HCT116 (cell line): ENCODE measurements around the gene COL28A1. TPM values are rescaled to one million over a fixed set of nuclear protein-coding genes. Genes with fewer than 3 reads are reported as not detected.

Experiments used
- ATAC-seq: fragments of 200-7000 bp; cut with Tn5 transposase; 2 replicates; pipeline ENCODE4 v1.9.1; 2020; ENCODE audit warnings: mild to moderate bottlenecking, moderate library complexity
- BruUV-seq: library from RNA; stranded (reverse); fragments of 400-500 nt; replicated peaks from 2 replicates; lab custom pipeline; 2021; lab: Mats Ljungman, UMichigan
- CTCF ChIA-PET: fragments of 300-600 bp; sonication (Branson Sonifier 250); formaldehyde crosslinking; loops from one replicate; lab custom pipeline; 2021; ENCODE audit warnings: antibody characterized with exemption; lab: Charles Lee
- POLR2A ChIA-PET: fragments of 300-600, 350-600 bp; sonication (Branson Sonifier 250); formaldehyde crosslinking; loops from one replicate; lab custom pipeline; 2021; ENCODE audit warnings: antibody characterized with exemption; lab: Charles Lee
- RAD21 ChIA-PET, 2 experiments: fragments of 300-600 bp; sonication (Branson Sonifier 250); formaldehyde crosslinking; loops; one replicate each; lab custom pipeline; 2023; ENCODE audit warnings: low total read pairs in 2 of 2; ENCODE audit not compliant: uncharacterized antibody in 2 of 2, unreplicated experiment in 2 of 2, low non-redundant PET in 1 of 2; lab: Charles Lee
- DNase-seq: peaks from one replicate; pipeline ENCODE4 v3.0.0-alpha.2; 2010; ENCODE audit warnings: low read depth, low spot score
- H2AFZ ChIP-seq: fragments of 200-600 bp; shearing (Covaris generic), sonication (generic); 2 replicates; pipeline ENCODE4 v1.6.1; 2017; ENCODE audit warnings: low read depth, mixed run types, mixed read lengths, antibody characterized with exemption, low read length; ENCODE audit not compliant: poor library complexity, severe bottlenecking
- H3K27ac ChIP-seq: 2 replicates; pipeline ENCODE4 v1.5.1; 2012; ENCODE audit warnings: low read depth, low read length
- H3K27me3 ChIP-seq: fragments of 200-600 bp; sonication (generic); 2 replicates; pipeline ENCODE4 v1.6.1; 2016; ENCODE audit warnings: mixed run types, low read length, mixed read lengths; ENCODE audit not compliant: insufficient read depth
- H3K36me3 ChIP-seq, 2 experiments: fragments of 200-500 bp in 1 of 2; fragments of 200-600 bp in 1 of 2; sonication (Bioruptor generic) in 1 of 2; sonication (generic) in 1 of 2; 2 replicates each; pipeline versions ENCODE4 v1.5.1 to v1.6.1; 2014 to 2016; ENCODE audit warnings: low read length in 2 of 2, inconsistent platforms in 1 of 2, mixed read lengths in 1 of 2, mixed run types in 1 of 2; ENCODE audit not compliant: insufficient read depth in 2 of 2, control insufficient read depth in 1 of 2
- H3K4me1 ChIP-seq, 2 experiments: fragments of 200-600 bp in 1 of 2; sonication (generic) in 1 of 2; 2 replicates each; pipeline versions ENCODE4 v1.5.1 to v1.6.1; 2012 to 2017; ENCODE audit warnings: low read length in 2 of 2, inconsistent platforms in 1 of 2, mild to moderate bottlenecking in 1 of 2, mixed read lengths in 1 of 2, mixed run types in 1 of 2, moderate library complexity in 1 of 2; ENCODE audit not compliant: insufficient read depth in 2 of 2, control insufficient read depth in 1 of 2
- H3K4me2 ChIP-seq: fragments of 200-600 bp; sonication (generic); 2 replicates; pipeline ENCODE4 v1.6.1; 2017; ENCODE audit warnings: mixed run types, low read length, mixed read lengths
- H3K4me3 ChIP-seq, 2 experiments: fragments of 200-600 bp in 1 of 2; sonication (generic) in 1 of 2; replicated peaks in 1 of 2; 2 replicates each; pipeline ENCODE4 v1.5.1; 2011 to 2016; ENCODE audit warnings: low read length in 2 of 2, control low read depth in 1 of 2, low read depth in 1 of 2, mild to moderate bottlenecking in 1 of 2, mixed read lengths in 1 of 2, mixed run types in 1 of 2
- H3K79me2 ChIP-seq: fragments of 200-600 bp; sonication (generic); 2 replicates; pipeline ENCODE4 v1.6.1; 2017; ENCODE audit warnings: mild to moderate bottlenecking, mixed run types, low read length, moderate library complexity, mixed read lengths; ENCODE audit not compliant: insufficient read depth
- H3K9ac ChIP-seq: fragments of 200-600 bp; sonication (generic); 2 replicates; pipeline ENCODE4 v1.6.1; 2016; ENCODE audit warnings: low read length, mixed read lengths
- H3K9me2 ChIP-seq: fragments of 200-600 bp; sonication (generic), shearing (Covaris generic); 2 replicates; pipeline ENCODE4 v1.6.1; 2017; ENCODE audit warnings: mixed run types, mild to moderate bottlenecking, moderate library complexity; ENCODE audit not compliant: insufficient read depth
- H3K9me3 ChIP-seq, 2 experiments: fragments of 200-500 bp in 1 of 2; fragments of 200-600 bp in 1 of 2; sonication (Bioruptor generic) in 1 of 2; sonication (generic) in 1 of 2; 2 replicates each; pipeline ENCODE4 v1.6.1; 2014 to 2017; ENCODE audit warnings: low read length in 2 of 2, mixed read lengths in 2 of 2, inconsistent platforms in 1 of 2, low read depth in 1 of 2, mild to moderate bottlenecking in 1 of 2, mixed run types in 1 of 2, moderate library complexity in 1 of 2; ENCODE audit not compliant: control insufficient read depth in 1 of 2, insufficient read depth in 1 of 2
- H4K20me1 ChIP-seq: fragments of 200-600 bp; sonication (generic), shearing (Covaris generic); 2 replicates; pipeline ENCODE4 v1.6.1; 2017; ENCODE audit warnings: mixed run types, mild to moderate bottlenecking, moderate library complexity; ENCODE audit not compliant: insufficient read depth
- CBX3 ChIP-seq: IDR thresholded peaks from 2 replicates; pipeline ENCODE4 v1.6.1; 2012; ENCODE audit warnings: low read depth
- CEBPB ChIP-seq: IDR thresholded peaks from 2 replicates; pipeline ENCODE4 v1.6.1; 2012; ENCODE audit warnings: low read depth
- EGR1 ChIP-seq: IDR thresholded peaks from 2 replicates; pipeline ENCODE4 v1.6.1; 2012; ENCODE audit warnings: low read depth
- ELF1 ChIP-seq: IDR thresholded peaks from 2 replicates; pipeline ENCODE4 v1.6.1; 2012; ENCODE audit warnings: low read depth, borderline replicate concordance
- EZH2 ChIP-seq: fragments of 200-600 bp; sonication (generic); IDR thresholded peaks from 2 replicates; pipeline ENCODE4 v1.6.1; 2017; ENCODE audit warnings: antibody characterized with exemption, mixed run types
- FOSL1 ChIP-seq: IDR thresholded peaks from 2 replicates; pipeline ENCODE4 v1.6.1; 2012; ENCODE audit warnings: low read depth
- SP1 ChIP-seq: IDR thresholded peaks from 2 replicates; pipeline ENCODE4 v1.6.1; 2012; ENCODE audit warnings: low read depth
- SRF ChIP-seq: IDR thresholded peaks from 2 replicates; pipeline ENCODE4 v1.6.1; 2012; ENCODE audit warnings: low read depth
- YY1 ChIP-seq: IDR thresholded peaks from 2 replicates; pipeline ENCODE4 v1.6.1; 2011; ENCODE audit warnings: low read length, low read depth, moderate library complexity, mild to moderate bottlenecking; ENCODE audit not compliant: insufficient replicate concordance; ENCODE audit errors: extremely low read depth
- ZFX ChIP-seq: fragments of 450-650 bp; IDR thresholded peaks from 2 replicates; pipeline ENCODE4 v1.6.1; 2017
- ZNF274 ChIP-seq: fragments of 200-500 bp; sonication (Bioruptor generic); IDR thresholded peaks from 2 replicates; pipeline ENCODE4 v1.6.1; 2014; ENCODE audit warnings: mild to moderate bottlenecking, low read depth, low read length, inconsistent platforms
- intact Hi-C: fragments of 100-400 bp; cut with micrococcal nuclease; formaldehyde crosslinking; loops from 2 replicates; pipeline ENCODE4 v1.10.0; 2022
- total RNA-seq: library from RNA; stranded (reverse); gene quantifications from one replicate; pipeline ENCODE4 v1.2.1, GENCODE V29; 2021; ENCODE audit not compliant: unreplicated experiment
- TF ChIP-seq, protein P1 (sequence below), 3 experiments: fragments of 200-600 bp in 1 of 3; sonication (generic) in 1 of 3; IDR thresholded peaks in 2 of 3; conservative IDR thresholded peaks in 1 of 3; 2 replicates each; pipeline ENCODE4 v1.5.1; 2012 to 2017; ENCODE audit warnings: low read depth in 2 of 3, low read length in 2 of 3, antibody characterized with exemption in 1 of 3, borderline replicate concordance in 1 of 3, control low read depth in 1 of 3, mild to moderate bottlenecking in 1 of 3, mixed read lengths in 1 of 3, mixed run types in 1 of 3, moderate library complexity in 1 of 3; ENCODE audit not compliant: insufficient read depth in 1 of 3
- TF ChIP-seq, protein P2 (sequence below): IDR thresholded peaks from 2 replicates; pipeline ENCODE4 v1.6.1; 2012
- TF ChIP-seq, protein P3 (sequence below): IDR thresholded peaks from 2 replicates; pipeline ENCODE4 v1.6.1; 2012
- TF ChIP-seq, protein P4 (sequence below): IDR thresholded peaks from 2 replicates; pipeline ENCODE4 v1.6.1; 2011; ENCODE audit warnings: mild to moderate bottlenecking, low read length, moderate library complexity; ENCODE audit not compliant: insufficient replicate concordance; ENCODE audit errors: extremely low read depth

Gene COL28A1
- total RNA-seq, 1 experiment from 2014 or later, result 0.12 TPM

DNA sequence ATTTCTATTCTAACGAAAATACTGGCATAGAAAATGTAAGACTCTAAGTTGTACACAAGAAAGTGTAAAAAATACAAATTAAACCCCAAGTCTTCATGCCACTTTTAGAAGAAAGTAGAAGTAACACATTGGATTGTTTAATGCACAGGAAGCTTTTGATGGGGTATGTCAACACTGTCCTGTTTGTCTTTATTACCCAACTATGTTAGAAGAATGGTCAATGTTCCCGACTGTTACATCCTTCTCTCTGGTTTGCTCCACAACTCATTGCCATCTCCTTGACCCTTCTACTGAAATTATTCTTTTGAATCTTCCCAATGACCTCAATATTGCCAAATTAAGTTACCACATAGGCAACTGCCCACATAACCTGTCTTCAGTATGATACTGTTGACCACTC is 35.8 kb downstream of the COL28A1 start:
- Histone ChIP-seq H3K27me3 (no peaks in the 10 kb centered on the region), H2AFZ (no peak overlapping the region), H3K9me3 (no peaks in the 10 kb centered on the region), H3K4me1 (no peaks in the 10 kb centered on the region), H3K9ac (no peak overlapping the region), H4K20me1 (no peaks in the 10 kb centered on the region), H3K27ac (no peak overlapping the region), H3K4me3 (no peak overlapping the region), H3K79me2 (no peaks in the 10 kb centered on the region), H3K9me2 (no peaks in the 10 kb centered on the region), H3K36me3 (no peaks in the 10 kb centered on the region), H3K4me2 (no peak overlapping the region)
- intact Hi-C loops, result no loop called here
- ATAC-seq (no peak), DNase-seq (no peak)
- ChIA-PET CTCF (no interaction called here), RAD21 (no interaction called here), POLR2A (no interaction called here)
- no TSS peak for BruUV-seq
- TF ChIP-seq EGR1 (no peak), EZH2 (no peak), ELF1 (no peak), SRF (no peak), CEBPB (no peak), YY1 (no peak), SP1 (no peak), ZNF274 (no peak), ZFX (no peak), CBX3 (no peak), FOSL1 (no peak)
- TF ChIP-seq, protein P1, sequence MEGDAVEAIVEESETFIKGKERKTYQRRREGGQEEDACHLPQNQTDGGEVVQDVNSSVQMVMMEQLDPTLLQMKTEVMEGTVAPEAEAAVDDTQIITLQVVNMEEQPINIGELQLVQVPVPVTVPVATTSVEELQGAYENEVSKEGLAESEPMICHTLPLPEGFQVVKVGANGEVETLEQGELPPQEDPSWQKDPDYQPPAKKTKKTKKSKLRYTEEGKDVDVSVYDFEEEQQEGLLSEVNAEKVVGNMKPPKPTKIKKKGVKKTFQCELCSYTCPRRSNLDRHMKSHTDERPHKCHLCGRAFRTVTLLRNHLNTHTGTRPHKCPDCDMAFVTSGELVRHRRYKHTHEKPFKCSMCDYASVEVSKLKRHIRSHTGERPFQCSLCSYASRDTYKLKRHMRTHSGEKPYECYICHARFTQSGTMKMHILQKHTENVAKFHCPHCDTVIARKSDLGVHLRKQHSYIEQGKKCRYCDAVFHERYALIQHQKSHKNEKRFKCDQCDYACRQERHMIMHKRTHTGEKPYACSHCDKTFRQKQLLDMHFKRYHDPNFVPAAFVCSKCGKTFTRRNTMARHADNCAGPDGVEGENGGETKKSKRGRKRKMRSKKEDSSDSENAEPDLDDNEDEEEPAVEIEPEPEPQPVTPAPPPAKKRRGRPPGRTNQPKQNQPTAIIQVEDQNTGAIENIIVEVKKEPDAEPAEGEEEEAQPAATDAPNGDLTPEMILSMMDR (IDR thresholded peaks at IDR 0.05 in 2 of 3, conservative IDR thresholded peaks at IDR 0.05 in 1 of 3; ENCODE audit: borderline replicate concordance in 1 of 3, insufficient read depth in 1 of 3, low read depth in 2 of 3, low read length in 2 of 3), result no peak
- TF ChIP-seq, protein P2, sequence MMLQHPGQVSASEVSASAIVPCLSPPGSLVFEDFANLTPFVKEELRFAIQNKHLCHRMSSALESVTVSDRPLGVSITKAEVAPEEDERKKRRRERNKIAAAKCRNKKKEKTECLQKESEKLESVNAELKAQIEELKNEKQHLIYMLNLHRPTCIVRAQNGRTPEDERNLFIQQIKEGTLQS, result no peak
- TF ChIP-seq, protein P3, sequence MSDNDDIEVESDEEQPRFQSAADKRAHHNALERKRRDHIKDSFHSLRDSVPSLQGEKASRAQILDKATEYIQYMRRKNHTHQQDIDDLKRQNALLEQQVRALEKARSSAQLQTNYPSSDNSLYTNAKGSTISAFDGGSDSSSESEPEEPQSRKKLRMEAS, result no peak
- TF ChIP-seq, protein P4, sequence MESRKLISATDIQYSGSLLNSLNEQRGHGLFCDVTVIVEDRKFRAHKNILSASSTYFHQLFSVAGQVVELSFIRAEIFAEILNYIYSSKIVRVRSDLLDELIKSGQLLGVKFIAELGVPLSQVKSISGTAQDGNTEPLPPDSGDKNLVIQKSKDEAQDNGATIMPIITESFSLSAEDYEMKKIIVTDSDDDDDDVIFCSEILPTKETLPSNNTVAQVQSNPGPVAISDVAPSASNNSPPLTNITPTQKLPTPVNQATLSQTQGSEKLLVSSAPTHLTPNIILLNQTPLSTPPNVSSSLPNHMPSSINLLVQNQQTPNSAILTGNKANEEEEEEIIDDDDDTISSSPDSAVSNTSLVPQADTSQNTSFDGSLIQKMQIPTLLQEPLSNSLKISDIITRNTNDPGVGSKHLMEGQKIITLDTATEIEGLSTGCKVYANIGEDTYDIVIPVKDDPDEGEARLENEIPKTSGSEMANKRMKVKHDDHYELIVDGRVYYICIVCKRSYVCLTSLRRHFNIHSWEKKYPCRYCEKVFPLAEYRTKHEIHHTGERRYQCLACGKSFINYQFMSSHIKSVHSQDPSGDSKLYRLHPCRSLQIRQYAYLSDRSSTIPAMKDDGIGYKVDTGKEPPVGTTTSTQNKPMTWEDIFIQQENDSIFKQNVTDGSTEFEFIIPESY, result no peak
